Mesendoderm (in vitro differentiated cells): ENCODE results near the gene FER1L5.
"Not testable (repeated sequence)": the region's sequence is repeated elsewhere in the genome, so short reads cannot be mapped to it uniquely, and the experiment has no call there.

ENCODE experiments used
- DNase-seq: peaks from one replicate; pipeline ENCODE4 v3.0.0; 2013
- H2AK5ac ChIP-seq: 2 replicates; pipeline ENCODE4 v1.6.1; 2013; ENCODE audit warnings: low read length, inconsistent platforms
- H2BK120ac ChIP-seq: 2 replicates; pipeline ENCODE4 v1.6.1; 2013; ENCODE audit warnings: low read depth, mild to moderate bottlenecking, low read length, moderate library complexity, mixed read lengths
- H2BK15ac ChIP-seq: replicated peaks from 2 replicates; pipeline ENCODE4 v1.6.1; 2013; ENCODE audit warnings: low read depth, mild to moderate bottlenecking, moderate library complexity
- H2BK5ac ChIP-seq: 2 replicates; pipeline ENCODE4 v1.6.1; 2013; ENCODE audit warnings: low read length, inconsistent platforms
- H3K18ac ChIP-seq: 2 replicates; pipeline ENCODE4 v1.6.1; 2013; ENCODE audit warnings: mild to moderate bottlenecking, low read length, mixed read lengths
- H3K23ac ChIP-seq: one replicate; pipeline ENCODE4 v1.6.1; 2013; ENCODE audit warnings: low read length
- H3K27ac ChIP-seq: 2 replicates; pipeline ENCODE4 v1.5.1; 2013; ENCODE audit warnings: low read depth, mild to moderate bottlenecking, inconsistent platforms, low read length, moderate library complexity
- H3K27me3 ChIP-seq: 2 replicates; pipeline ENCODE4 v1.6.1; 2013; ENCODE audit warnings: low read length, control low read depth, mild to moderate bottlenecking, inconsistent platforms; ENCODE audit not compliant: insufficient read depth, poor library complexity
- H3K36me3 ChIP-seq: 2 replicates; pipeline ENCODE4 v1.6.1; 2013; ENCODE audit warnings: low read length, inconsistent platforms; ENCODE audit not compliant: control insufficient read depth, insufficient read depth
- H3K4ac ChIP-seq: one replicate; pipeline ENCODE4 v1.6.1; 2013; ENCODE audit warnings: low read depth, mild to moderate bottlenecking, low read length, moderate library complexity
- H3K4me1 ChIP-seq: 2 replicates; pipeline ENCODE4 v1.6.1; 2013; ENCODE audit warnings: low read depth, low read length, inconsistent platforms; ENCODE audit not compliant: control insufficient read depth
- H3K4me2 ChIP-seq: 2 replicates; pipeline ENCODE4 v1.6.1; 2013; ENCODE audit warnings: low read length
- H3K4me3 ChIP-seq: 2 replicates; pipeline ENCODE4 v1.5.1; 2013; ENCODE audit warnings: mild to moderate bottlenecking, low read length
- H3K56ac ChIP-seq: one replicate; pipeline ENCODE4 v1.6.1; 2013; ENCODE audit warnings: low read length
- H3K79me1 ChIP-seq: 2 replicates; pipeline ENCODE4 v1.6.1; 2013; ENCODE audit warnings: low read length, inconsistent platforms
- H3K79me2 ChIP-seq: 2 replicates; pipeline ENCODE4 v1.6.1; 2013; ENCODE audit warnings: mild to moderate bottlenecking, low read length; ENCODE audit not compliant: control insufficient read depth, insufficient read depth
- H3K9ac ChIP-seq: 2 replicates; pipeline ENCODE4 v1.6.1; 2013; ENCODE audit warnings: low read length, inconsistent platforms
- H4K5ac ChIP-seq: one replicate; pipeline ENCODE4 v1.6.1; 2013; ENCODE audit warnings: low read length
- H4K8ac ChIP-seq: one replicate; pipeline ENCODE4 v1.6.1; 2013; ENCODE audit warnings: low read depth, mild to moderate bottlenecking, control low read depth, low read length, moderate library complexity
- WGBS: extraction: QIAGEN DNeasy Blood & Tissue Kit; methylation state at CpG from one replicate; pipeline ENCODE4 v1.1.7; 2013; ENCODE audit warnings: low lambda C conversion rate, missing lambda C conversion rate; ENCODE audit not compliant: insufficient coverage; ENCODE audit errors: extremely low coverage; 5-methylcytosine and 5-hydroxymethylcytosine counted together

The FER1L5 gene

DNA sequence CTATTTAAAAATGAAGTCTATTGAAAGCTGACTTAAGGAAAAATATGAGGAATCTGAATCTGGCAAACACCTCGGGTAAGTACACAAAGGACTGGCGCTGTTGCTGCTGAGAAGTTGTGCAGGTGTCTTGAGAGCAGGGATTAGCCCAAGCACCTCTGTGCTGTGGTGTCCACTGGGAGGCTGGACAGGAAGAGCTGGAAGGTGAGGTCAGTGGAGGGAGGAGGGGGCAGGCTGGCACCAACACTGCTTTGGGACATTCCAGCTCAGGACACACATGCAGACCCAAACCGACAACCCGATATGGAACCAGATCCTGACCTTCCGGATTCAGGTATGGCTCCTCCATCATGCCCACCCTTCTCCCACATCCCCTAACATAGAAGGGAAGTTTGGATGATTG is 20.6 kb downstream of the FER1L5 start:
- Histone ChIP-seq H2AK5ac (no peak overlapping the region), H2BK120ac (no peak overlapping the region), H3K4me1 (no peaks in the 10 kb centered on the region), H3K79me2 (no peaks in the 10 kb centered on the region), H3K79me1 (no peaks in the 10 kb centered on the region), H3K27ac (no peak overlapping the region), H2BK15ac (no peak overlapping the region), H3K4me2 (no peak overlapping the region), H2BK5ac (no peak overlapping the region), H3K56ac (no peak overlapping the region), H3K18ac (no peak overlapping the region), H4K5ac (no peak overlapping the region), H3K36me3 (no peaks in the 10 kb centered on the region), H3K9ac (no peak overlapping the region), H4K8ac (no peak overlapping the region), H3K27me3 (no peaks in the 10 kb centered on the region), H3K4me3 (no peak overlapping the region), H3K4ac (no peak overlapping the region), H3K23ac (no peak overlapping the region)
- no CpG with 5 or more reads among the region's 5 CpGs for WGBS
- no peak for DNase-seq

GRCh38 chr2:96663829-96664228 is 21.3 kb downstream of the FER1L5 start:
- Histone ChIP-seq H3K9ac (no peak overlapping the region), H3K27ac (no peak overlapping the region), H3K4ac (no peak overlapping the region), H3K79me2 (no peaks in the 10 kb centered on the region), H3K18ac (no peak overlapping the region), H2BK120ac (no peak overlapping the region), H3K56ac (no peak overlapping the region), H3K79me1 (no peaks in the 10 kb centered on the region), H3K4me2 (no peak overlapping the region), H4K8ac (no peak overlapping the region), H2BK5ac (no peak overlapping the region), H2BK15ac (no peak overlapping the region), H3K4me1 (no peaks in the 10 kb centered on the region), H3K27me3 (no peaks in the 10 kb centered on the region), H3K4me3 (no peak overlapping the region), H2AK5ac (no peak overlapping the region), H4K5ac (no peak overlapping the region), H3K23ac (no peak overlapping the region), H3K36me3 (no peaks in the 10 kb centered on the region)
- no peak for DNase-seq
- WGBS = no CpG with 5 or more reads among the region's 7 CpGs

DNA sequence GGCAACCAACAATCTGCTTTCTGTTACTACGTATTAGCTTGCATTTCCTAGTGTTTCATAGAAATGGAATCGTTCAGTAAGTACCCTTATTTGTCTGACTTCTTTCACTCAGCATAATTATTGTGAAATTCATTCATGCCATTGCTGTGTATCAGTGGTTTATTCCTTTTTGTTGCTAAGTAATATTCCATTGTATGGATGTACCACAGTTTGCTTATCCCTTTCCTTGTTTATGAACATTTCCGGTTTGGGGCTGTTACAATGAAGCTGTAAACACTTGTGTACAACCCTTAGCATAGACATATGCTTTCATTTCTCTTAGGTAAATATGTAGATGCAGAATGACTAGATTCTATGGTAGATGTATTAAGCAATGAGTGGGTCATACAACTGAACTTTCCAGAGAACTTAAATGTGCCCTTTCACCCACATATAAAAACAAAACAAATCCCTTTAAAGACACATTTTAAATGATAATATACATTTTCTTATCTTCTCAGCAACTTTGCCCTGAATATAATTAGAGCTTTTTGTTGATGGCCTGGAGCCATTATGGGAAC is 21.9 kb downstream of the FER1L5 start:
- no peak for DNase-seq
- Histone ChIP-seq H2BK120ac (no peak overlapping the region), H3K79me2 (no peaks in the 10 kb centered on the region), H2AK5ac (no peak overlapping the region), H3K4me2 (no peak overlapping the region), H3K4me1 (no peaks in the 10 kb centered on the region), H3K4me3 (no peak overlapping the region), H3K36me3 (no peaks in the 10 kb centered on the region), H3K9ac (no peak overlapping the region), H3K18ac (no peak overlapping the region), H3K56ac (no peak overlapping the region), H4K8ac (no peak overlapping the region), H3K4ac (no peak overlapping the region), H3K27me3 (no peaks in the 10 kb centered on the region), H4K5ac (no peak overlapping the region), H3K27ac (no peak overlapping the region), H2BK5ac (no peak overlapping the region), H2BK15ac (no peak overlapping the region), H3K79me1 (no peaks in the 10 kb centered on the region), H3K23ac (no peak overlapping the region)
- WGBS = no CpG with 5 or more reads among the region's 3 CpGs

- DNase-seq = peak; percentile 41
- no peak overlapping the region for H2BK5ac ChIP-seq
- no peak overlapping the region for H4K8ac ChIP-seq
- no peak overlapping the region for H3K23ac ChIP-seq
- no peak overlapping the region for H4K5ac ChIP-seq
- H3K4ac ChIP-seq = no peak overlapping the region
- H3K4me2 ChIP-seq = no peak overlapping the region
- WGBS = no CpG with 5 or more reads among the region's 3 CpGs
- no peaks in the 10 kb centered on the region for H3K4me1 ChIP-seq
- H3K36me3 ChIP-seq = no peaks in the 10 kb centered on the region
- no peak overlapping the region for H2BK120ac ChIP-seq
- H3K27me3 ChIP-seq = no peaks in the 10 kb centered on the region
- H3K4me3 ChIP-seq = no peak overlapping the region
- no peak overlapping the region for H2AK5ac ChIP-seq
- H3K79me2 ChIP-seq = no peaks in the 10 kb centered on the region
- no peak overlapping the region for H3K56ac ChIP-seq
- H2BK15ac ChIP-seq = no peak overlapping the region
- H3K27ac ChIP-seq = no peak overlapping the region
- no peak overlapping the region for H3K9ac ChIP-seq
- no peaks in the 10 kb centered on the region for H3K79me1 ChIP-seq
- H3K18ac ChIP-seq = no peak overlapping the region
Observed at GRCh38 chr2:96665083-96665569, 22.6 kb downstream of the FER1L5 start.

DNA sequence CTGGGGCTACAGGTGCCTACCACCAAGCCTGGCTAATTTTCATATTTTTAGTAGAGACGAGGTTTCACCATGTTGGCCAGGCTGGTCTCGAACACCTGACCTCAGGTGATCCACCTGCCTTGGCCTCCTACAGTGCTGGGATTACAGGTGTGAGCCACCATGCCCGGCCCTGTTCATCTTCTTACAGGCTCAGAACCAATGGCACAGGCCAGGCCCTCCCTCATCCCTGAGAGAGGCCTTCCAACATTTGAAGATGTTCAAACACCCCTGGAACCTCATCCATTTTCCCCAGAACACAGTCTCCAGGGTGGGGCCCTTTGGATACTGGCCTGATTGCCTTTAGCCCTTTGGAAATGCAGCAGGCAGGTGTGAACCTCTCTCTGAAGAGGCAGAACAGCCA is 23.2 kb downstream of the FER1L5 start:
- not testable (repeated sequence) for H3K79me1 ChIP-seq, H2BK5ac ChIP-seq, H3K56ac ChIP-seq, H4K5ac ChIP-seq, DNase-seq, H3K79me2 ChIP-seq, H3K4ac ChIP-seq, H3K27ac ChIP-seq, H3K18ac ChIP-seq, H3K27me3 ChIP-seq, H2BK120ac ChIP-seq, H3K4me3 ChIP-seq, H3K23ac ChIP-seq, H2AK5ac ChIP-seq, H4K8ac ChIP-seq, H2BK15ac ChIP-seq, H3K4me1 ChIP-seq, H3K9ac ChIP-seq, H3K4me2 ChIP-seq, H3K36me3 ChIP-seq
- no CpG with 5 or more reads among the region's 3 CpGs for WGBS

DNA sequence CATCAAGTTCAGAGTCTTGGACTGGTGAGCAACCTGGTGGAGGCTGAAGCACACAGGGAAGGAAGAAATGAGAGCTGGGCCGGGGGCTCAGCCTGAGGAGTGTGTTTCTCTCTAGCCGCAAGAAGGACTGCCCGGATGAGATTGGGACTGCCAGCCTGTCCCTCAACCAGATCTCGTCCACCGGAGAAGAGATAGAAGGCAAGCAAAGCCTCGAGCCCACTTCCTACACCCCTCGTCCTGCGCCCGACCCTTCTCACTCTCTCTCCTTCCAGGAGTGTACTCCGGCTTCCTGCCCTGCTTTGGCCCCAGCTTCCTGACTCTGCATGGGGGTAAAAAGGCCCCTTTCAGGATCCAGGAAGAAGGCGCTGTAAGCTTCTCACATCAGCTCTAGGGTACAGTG is 26.2 kb downstream of the FER1L5 start:
- Histone ChIP-seq H3K79me1 (no peaks in the 10 kb centered on the region), H3K4me3 (no peak overlapping the region), H2BK5ac (no peak overlapping the region), H4K8ac (no peak overlapping the region), H2AK5ac (no peak overlapping the region), H3K56ac (no peak overlapping the region), H3K9ac (no peak overlapping the region), H3K4me2 (no peak overlapping the region), H3K27me3 (no peaks in the 10 kb centered on the region), H2BK15ac (no peak overlapping the region), H2BK120ac (no peak overlapping the region), H4K5ac (no peak overlapping the region), H3K23ac (no peak overlapping the region), H3K4ac (no peak overlapping the region), H3K4me1 (no peaks in the 10 kb centered on the region), H3K79me2 (no peaks in the 10 kb centered on the region), H3K27ac (no peak overlapping the region), H3K18ac (no peak overlapping the region), H3K36me3 (no peaks in the 10 kb centered on the region)
- WGBS = no CpG with 5 or more reads among the region's 11 CpGs
- no peak for DNase-seq
